Stomach (tissue), 4 donors: Measurements from ENCODE around the gene CST1.

Experiments
- CTCF ChIP-seq, 7 experiments: fragments of 450-650 bp in 4 of 7; fragments of 200-600 bp in 3 of 7; sonication (generic) in 3 of 7; IDR thresholded peaks; one replicate each; pipeline ENCODE4 v1.5.1; 2016 to 2019; ENCODE audit warnings: antibody characterized with exemption in 7 of 7, control low read depth in 2 of 7, mild to moderate bottlenecking in 1 of 7
- EP300 ChIP-seq: sonication (generic); formaldehyde crosslinking; IDR thresholded peaks from one replicate; pipeline ENCODE4 v1.6.1; 2017; ENCODE audit warnings: antibody characterized with exemption
- POLR2AphosphoS5 ChIP-seq, 3 donors: sonication (generic); formaldehyde crosslinking; IDR thresholded peaks; one replicate each; pipeline ENCODE4 v1.6.1; 2016; ENCODE audit warnings: antibody characterized with exemption in 3 of 3

- TF ChIP-seq EP300 (no peak), CTCF (IDR thresholded peaks at IDR 0.05) (no peak), POLR2AphosphoS5 (IDR thresholded peaks at IDR 0.05) (no peak)
Measured at GRCh38 chr20:23710771-23711170, 40.0 kb downstream of the CST1 start.
